ENCODE data around the gene FAM221B. TPM values are rescaled to one million over a fixed set of nuclear protein-coding genes. Genes with fewer than 3 reads are reported as not detected.
A peak's percentile ranks its signal among the peaks of the same experiment; 100 is the strongest.

Gene FAM221B
- total and polyA plus RNA-seq, 9 of the 15 experiments (the other 6 are each of a cell fraction or from before 2014, with no cell fraction given) = 0.01 TPM; not detected in 8

- Histone ChIP-seq H3K27me3 (ENCODE audit: control insufficient read depth in 2 of 2, insufficient read depth in 2 of 2, low read length in 2 of 2) (peaks cover 0 to 15% of the 10 kb centered on the region in 2 experiments; a peak in 2 of 5 replicates), H3K4me3 (no peak overlapping the region), H3K36me3 (ENCODE audit: control insufficient read depth, insufficient read depth, low read length) (no peaks in the 10 kb centered on the region), H3K9me1 (ENCODE audit: control insufficient read depth, insufficient read depth, low read length) (no peaks in the 10 kb centered on the region), H3K4me1 (replicated peaks in 1 of 2; ENCODE audit: control insufficient read depth in 2 of 2, insufficient read depth in 2 of 2, low read length in 2 of 2) (peaks cover 6 to 7% of the 10 kb centered on the region in 2 experiments; a peak in 3 of 5 replicates), H4K20me1 (replicated peaks; ENCODE audit: control insufficient read depth, insufficient read depth, low read length) (no peaks in the 10 kb centered on the region), H3K27ac (ENCODE audit: extremely low read depth, low read depth, low read length) (no peak overlapping the region), H2AFZ (ENCODE audit: low read depth, low read length) (no peak overlapping the region), H3K9ac (ENCODE audit: insufficient read depth in 1 of 2, low read depth in 2 of 2, low read length in 2 of 2) (no peak overlapping the region), H3K79me2 (ENCODE audit: control insufficient read depth, insufficient read depth, low read length) (no peaks in the 10 kb centered on the region), H3K9me3 (replicated peaks; ENCODE audit: control insufficient read depth, insufficient read depth, low read depth, low read length) (no peaks in the 10 kb centered on the region), H3K4me2 (ENCODE audit: insufficient read depth, low read length) (no peak overlapping the region)
- BruUV-seq (replicated peaks) = no TSS peak
- intact Hi-C loops (cut with micrococcal nuclease) = no loop called here
- ChIA-PET POLR2A (interaction anchor here (0.6 kb wide), 1 partner anchor 75 kb away, joined by 3 read pairs; no protein-coding TSS in a partner anchor), CTCF (ENCODE audit: low intra/inter-chr PET ratio) (no interaction called here)
- ATAC-seq (peak; percentile 83), DNase-seq (ENCODE audit: extremely low read depth in 1 of 4, low spot score in 3 of 4) (peak; percentile 22 to 32 (median 30)), FAIRE-seq (no peak)
- WGBS (ENCODE audit: insufficient coverage, low coverage, missing lambda C conversion rate) = 75% methylated on average over 3 of the region's 3 CpGs
- in situ Hi-C loops (cut with MboI) = no loop called here
- TF ChIP-seq ATF3 (IDR thresholded peaks at IDR 0.05) (no peak), ATF3 (CRISPR knock-in tag; conservative IDR thresholded peaks at IDR 0.05) (no peak), CTCF (IDR thresholded peaks at IDR 0.05 in 2 of 3, conservative IDR thresholded peaks at IDR 0.05 in 1 of 3; ENCODE audit: insufficient read depth in 2 of 3, low read depth in 1 of 3, low read length in 3 of 3) (peak; percentile 47 to 55 (median 47); a peak in 5 of 6 replicates), NFIC (IDR thresholded peaks at IDR 0.05) (no peak), RERE (CRISPR knock-in tag; IDR thresholded peaks at IDR 0.05; ENCODE audit: borderline replicate concordance) (no peak), ZMIZ1 (IDR thresholded peaks at IDR 0.05; ENCODE audit: low read depth in 2 of 2, low read length in 2 of 2) (no peak), GMEB1 (CRISPR knock-in tag; IDR thresholded peaks at IDR 0.05) (no peak)
These were observed 6.7 kb upstream of the FAM221B start for GRCh38 chr9:35835216-35835632.

All from K562 (cell line).